H1 (cell line): Measurements from ENCODE around the gene PGPEP1. TPM values are rescaled to one million over a fixed set of nuclear protein-coding genes. Genes with fewer than 3 reads are reported as not detected.

Source experiments
- CTCF ChIA-PET: fragments of 300-600 bp; sonication (Branson Sonifier 250); formaldehyde crosslinking; loops from one replicate; lab custom pipeline; 2021; ENCODE audit not compliant: partially characterized antibody; lab: Charles Lee
- POLR2A ChIA-PET: fragments of 300-600 bp; sonication (Branson Sonifier 250); formaldehyde crosslinking; loops from one replicate; lab custom pipeline; 2021; ENCODE audit warnings: inconsistent platforms; ENCODE audit not compliant: partially characterized antibody; lab: Charles Lee
- DNase-seq, 2 experiments: peaks; one replicate each; pipeline versions ENCODE4 v3.0.0 to v3.0.0-alpha.2; 2010 to 2022; ENCODE audit warnings: low spot score in 2 of 2, low read depth in 1 of 2, mixed read lengths in 1 of 2
- FAIRE-seq: peaks from 2 replicates; lab custom pipeline; 2011; peaks lifted over from hg19 to GRCh38; lab: Jason Lieb, UNC
- H2AFZ ChIP-seq: 2 replicates; pipeline ENCODE4 v1.8.1; 2012; ENCODE audit warnings: low read length, inconsistent platforms
- H2AK5ac ChIP-seq: 2 replicates; pipeline ENCODE4 v1.6.1; 2013; ENCODE audit warnings: low read depth, low read length
- H2BK120ac ChIP-seq: replicated peaks from 2 replicates; pipeline ENCODE3; 2013; ENCODE audit warnings: low read depth, low read length, inconsistent platforms
- H2BK12ac ChIP-seq: 2 replicates; pipeline ENCODE4 v1.6.1; 2013; ENCODE audit warnings: low read depth, low read length
- H2BK15ac ChIP-seq: 2 replicates; pipeline ENCODE4 v1.6.1; 2013; ENCODE audit warnings: low read length
- H2BK20ac ChIP-seq: 2 replicates; pipeline ENCODE4 v1.6.1; 2013; ENCODE audit warnings: low read length
- H2BK5ac ChIP-seq: 2 replicates; pipeline ENCODE4 v1.6.1; 2013; ENCODE audit warnings: low read depth, low read length
- H3K14ac ChIP-seq: 2 replicates; pipeline ENCODE4 v1.6.1; 2013; ENCODE audit warnings: inconsistent platforms; ENCODE audit not compliant: insufficient read length
- H3K18ac ChIP-seq: 2 replicates; pipeline ENCODE4 v1.6.1; 2013; ENCODE audit warnings: low read length; ENCODE audit errors: extremely low read depth
- H3K23ac ChIP-seq: 2 replicates; pipeline ENCODE4 v1.6.1; 2013; ENCODE audit warnings: inconsistent platforms; ENCODE audit not compliant: insufficient read length
- H3K23me2 ChIP-seq: 2 replicates; pipeline ENCODE4 v1.6.1; 2013; ENCODE audit warnings: low read depth, low read length
- H3K27ac ChIP-seq: 2 replicates; pipeline ENCODE4 v1.6.1; 2011; ENCODE audit warnings: low read depth, low read length, inconsistent platforms
- H3K27me3 ChIP-seq, 4 experiments: replicated peaks in 1 of 4; 1 replicate in 1 of 4; 2 replicates in 3 of 4; pipeline versions ENCODE4 v1.6.1 to v1.8.1; 2011 to 2013; ENCODE audit warnings: low read length in 3 of 4, mild to moderate bottlenecking in 3 of 4, inconsistent platforms in 2 of 4, mixed read lengths in 2 of 4, moderate library complexity in 1 of 4; ENCODE audit not compliant: control insufficient read depth in 3 of 4, insufficient read depth in 3 of 4; ENCODE audit errors: extremely low read depth in 1 of 4
- H3K36me3 ChIP-seq, 4 experiments: 2 replicates each; pipeline versions ENCODE4 v1.6.1 to v1.8.1; 2011 to 2013; ENCODE audit warnings: mild to moderate bottlenecking in 4 of 4, low read length in 3 of 4, moderate library complexity in 2 of 4, control low read depth in 1 of 4, inconsistent platforms in 1 of 4; ENCODE audit not compliant: insufficient read depth in 4 of 4, control insufficient read depth in 2 of 4
- H3K4ac ChIP-seq: replicated peaks from 2 replicates; pipeline ENCODE3; 2013; ENCODE audit warnings: low read length, low read depth, mixed read lengths, inconsistent platforms; ENCODE audit not compliant: insufficient read length
- H3K4me1 ChIP-seq, 4 experiments: replicated peaks in 1 of 4; 1 replicate in 1 of 4; 2 replicates in 3 of 4; pipeline versions ENCODE4 v1.6.1 to v1.8.1; 2011 to 2013; ENCODE audit warnings: low read length in 3 of 4, inconsistent platforms in 2 of 4, mixed read lengths in 1 of 4; ENCODE audit not compliant: insufficient read depth in 4 of 4, control insufficient read depth in 3 of 4
- H3K4me2 ChIP-seq, 2 experiments: 2 replicates each; pipeline versions ENCODE4 v1.6.1 to v1.8.1; 2011 to 2013; ENCODE audit warnings: low read depth in 2 of 2, low read length in 2 of 2, control low read depth in 1 of 2, inconsistent platforms in 1 of 2, mild to moderate bottlenecking in 1 of 2; ENCODE audit not compliant: insufficient read depth in 1 of 2
- H3K4me3 ChIP-seq, 4 experiments: fragments of 200-600, 300-600 bp in 1 of 4; sonication (generic), shearing (Covaris generic), sonication (Bioruptor Twin) in 1 of 4; 2 replicates each; pipeline versions ENCODE4 v1.5.1 to v1.8.1; 2011 to 2016; ENCODE audit warnings: low read length in 4 of 4, low read depth in 3 of 4, control low read depth in 2 of 4, inconsistent platforms in 2 of 4, mild to moderate bottlenecking in 2 of 4, mixed read lengths in 1 of 4, moderate library complexity in 1 of 4; ENCODE audit not compliant: insufficient read depth in 2 of 4; ENCODE audit errors: extremely low read depth in 1 of 4
- H3K56ac ChIP-seq: replicated peaks from 2 replicates; pipeline ENCODE3; 2013; ENCODE audit warnings: low read depth, mild to moderate bottlenecking, mixed read lengths, low read length, inconsistent platforms; ENCODE audit not compliant: insufficient read length
- H3K79me1 ChIP-seq: 2 replicates; pipeline ENCODE4 v1.6.1; 2013; ENCODE audit warnings: low read depth, low read length, control low read depth
- H3K79me2 ChIP-seq, 2 experiments: 2 replicates each; pipeline versions ENCODE4 v1.6.1 to v1.8.1; 2012 to 2013; ENCODE audit warnings: low read length in 2 of 2, mild to moderate bottlenecking in 2 of 2, inconsistent platforms in 1 of 2; ENCODE audit not compliant: insufficient read depth in 2 of 2, control insufficient read depth in 1 of 2
- H3K9ac ChIP-seq, 4 experiments: replicated peaks in 1 of 4; 1 replicate in 1 of 4; 2 replicates in 3 of 4; pipeline versions ENCODE4 v1.6.1 to v1.8.1; 2011 to 2013; ENCODE audit warnings: low read depth in 3 of 4, low read length in 3 of 4, control low read depth in 2 of 4, mild to moderate bottlenecking in 2 of 4, moderate library complexity in 2 of 4, inconsistent platforms in 1 of 4; ENCODE audit errors: extremely low read depth in 1 of 4
- H3K9me3 ChIP-seq, 2 experiments: 2 replicates each; pipeline versions ENCODE4 v1.6.1 to v1.8.1; 2012 to 2013; ENCODE audit warnings: mild to moderate bottlenecking in 2 of 2, moderate library complexity in 2 of 2, control low read depth in 1 of 2, inconsistent platforms in 1 of 2, low read depth in 1 of 2, low read length in 1 of 2, mixed read lengths in 1 of 2; ENCODE audit not compliant: insufficient read depth in 2 of 2
- H4K20me1 ChIP-seq, 2 experiments: replicated peaks in 1 of 2; 2 replicates each; pipeline versions ENCODE3 to v1.8.1; 2011 to 2013; ENCODE audit warnings: inconsistent platforms in 2 of 2, low read length in 2 of 2, mild to moderate bottlenecking in 1 of 2; ENCODE audit not compliant: insufficient read depth in 2 of 2, control insufficient read depth in 1 of 2
- H4K5ac ChIP-seq: 2 replicates; pipeline ENCODE4 v1.6.1; 2013; ENCODE audit warnings: low read length, low read depth, mixed read lengths, inconsistent platforms; ENCODE audit not compliant: insufficient read length
- H4K8ac ChIP-seq: 2 replicates; pipeline ENCODE4 v1.8.0; 2013; ENCODE audit warnings: mild to moderate bottlenecking, moderate library complexity, low read length, inconsistent platforms; ENCODE audit not compliant: insufficient read depth; ENCODE audit errors: extremely low read depth
- H4K91ac ChIP-seq: replicated peaks from 2 replicates; pipeline ENCODE3; 2013; ENCODE audit warnings: low read length, mixed read lengths, inconsistent platforms; ENCODE audit not compliant: insufficient read length
- ASH2L ChIP-seq: fragments of 200-600, 300-600 bp; sonication (generic); IDR thresholded peaks from one replicate; pipeline ENCODE4 v1.7.1; 2017; ENCODE audit warnings: low read length
- FOSL1 ChIP-seq: IDR thresholded peaks from 2 replicates; pipeline ENCODE4 v1.6.1; 2011; ENCODE audit warnings: mild to moderate bottlenecking, low read depth, low read length, moderate library complexity; ENCODE audit not compliant: insufficient read depth
- POU5F1 ChIP-seq: IDR thresholded peaks from 2 replicates; pipeline ENCODE4 v1.6.1; 2011; ENCODE audit warnings: low read depth, mild to moderate bottlenecking, low read length, moderate library complexity
- WGBS, 2 experiments: shearing (Covaris generic) in 1 of 2; methylation state at CpG; one replicate each; pipeline versions ENCODE4 v1.1.6 to v1.1.7; 2013 to 2015; ENCODE audit warnings: low lambda C conversion rate in 2 of 2, mixed read lengths in 2 of 2, inconsistent platforms in 1 of 2, low coverage in 1 of 2, missing lambda C conversion rate in 1 of 2; ENCODE audit not compliant: insufficient replicate concordance in 2 of 2, insufficient coverage in 1 of 2, insufficient read length in 1 of 2; ENCODE audit errors: extremely low coverage in 1 of 2, missing lambda C conversion rate in 1 of 2; 5-methylcytosine and 5-hydroxymethylcytosine counted together
- polyA plus RNA-seq, 7 experiments: library from polyadenylated mRNA; depleted of rRNA in 3 of 7; stranded (reverse) in 5 of 7; unstranded in 2 of 7; fragments of >200 nt in 5 of 7; fragments of 200-250 nt in 2 of 7; gene quantifications; 1 replicate in 5 of 7; 2 replicates in 1 of 7; 4 replicates in 1 of 7; pipeline versions ENCODE4 v1.2.1 to v1.2.3, GENCODE V29; 2011 to 2013; ENCODE audit warnings: missing spikeins in 2 of 7, mixed read lengths in 2 of 7
- total RNA-seq: library from RNA; stranded (reverse); fragmentation: NEBNext Ultra II Directional; extraction: Animal tissue kit (Norgen Biotek cat#: 25700); gene quantifications from 2 replicates; pipeline ENCODE4 v1.2.1, GENCODE V29; 2021

Gene PGPEP1
- total and polyA plus RNA-seq, 2 of the 8 experiments (the other 6 are each of a cell fraction or from before 2014, with no cell fraction given): 17.0 to 33.4 TPM

- no peak overlapping the region for H3K9ac ChIP-seq
- H2AK5ac ChIP-seq: no peak overlapping the region
- peaks cover 13% of the 10 kb centered on the region; the same call in 1 of the 2 replicates for H3K23me2 ChIP-seq
- no peak overlapping the region for H2BK120ac ChIP-seq
- peak overlapping the region; percentile 48; the same call in 1 of the 2 replicates for H2BK20ac ChIP-seq
- no peaks in the 10 kb centered on the region for H3K79me1 ChIP-seq
- H3K27me3 ChIP-seq: peaks cover 5 to 19% (median 15%) of the 10 kb centered on the region in 4 experiments
- H3K23ac ChIP-seq: no peak overlapping the region
- WGBS, 2 experiments: 73% methylated on average over 11 of the region's 11 CpGs; no CpG with 5 or more reads in 1 of the 2 experiments
- H4K5ac ChIP-seq: no peak overlapping the region
- H3K9me3 ChIP-seq: no peaks in the 10 kb centered on the region
- H2BK15ac ChIP-seq: peak overlapping the region; percentile 46; the same call in 1 of the 2 replicates
- H4K8ac ChIP-seq: no peak overlapping the region
- H3K18ac ChIP-seq: no peak overlapping the region
- peaks cover 0 to 2% of the 10 kb centered on the region in 2 experiments for H4K20me1 ChIP-seq
- peak overlapping the region; percentile 75; the same call in 1 of the 2 replicates for H2BK12ac ChIP-seq
- no peak for DNase-seq
- H3K4ac ChIP-seq: no peak overlapping the region
- FAIRE-seq: no peak
- ChIA-PET POLR2A (interaction anchor here (0.6 to 2.0 kb wide), 8 partner anchors 13 to 133 kb away, joined by 3 to 8 read pairs (median 5); partner anchors contain the start of genes JUND and PGPEP1), CTCF (interaction anchor here (0.6 to 11.0 kb wide), 14 partner anchors 16 to 901 kb away, joined by 3 to 177 read pairs (median 14); partner anchors contain the start of genes GDF15, IQCN, LRRC25 and PGPEP1)
- no peaks in the 10 kb centered on the region for H3K79me2 ChIP-seq
- H3K4me3 ChIP-seq: no peak overlapping the region
- no peak overlapping the region for H4K91ac ChIP-seq
- H3K4me2 ChIP-seq: no peak overlapping the region
- no peak overlapping the region for H2AFZ ChIP-seq
- H3K4me1 ChIP-seq: peaks cover 0 to 20% (median 17%) of the 10 kb centered on the region in 4 experiments; a peak in 6 of 7 replicates
- no peaks in the 10 kb centered on the region for H3K36me3 ChIP-seq
- no peak overlapping the region for H3K56ac ChIP-seq
- H2BK5ac ChIP-seq: no peak overlapping the region
- no peak overlapping the region for H3K27ac ChIP-seq
- TF ChIP-seq ASH2L: no peak
- TF ChIP-seq POU5F1: no peak
- TF ChIP-seq FOSL1: no peak
- H3K14ac ChIP-seq: no peak overlapping the region
These were observed 74.2 kb downstream of the PGPEP1 start for GRCh38 chr19:18414504-18415177.
